GM18520 (cell line): ENCODE measurements around the gene TMEM86A.
"Not testable (repeated sequence)": the region's sequence is repeated elsewhere in the genome, so short reads cannot be mapped to it uniquely, and the experiment has no call there.

ENCODE experiments used
- ATAC-seq: cut with Tn5 transposase; IDR thresholded peaks from one replicate; pipeline ENCODE4 v1.9.1; 2021; ENCODE audit not compliant: unreplicated experiment

The TMEM86A gene, protein sequence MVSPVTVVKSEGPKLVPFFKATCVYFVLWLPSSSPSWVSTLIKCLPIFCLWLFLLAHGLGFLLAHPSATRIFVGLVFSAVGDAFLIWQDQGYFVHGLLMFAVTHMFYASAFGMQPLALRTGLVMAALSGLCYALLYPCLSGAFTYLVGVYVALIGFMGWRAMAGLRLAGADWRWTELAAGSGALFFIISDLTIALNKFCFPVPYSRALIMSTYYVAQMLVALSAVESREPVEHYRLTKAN

DNA sequence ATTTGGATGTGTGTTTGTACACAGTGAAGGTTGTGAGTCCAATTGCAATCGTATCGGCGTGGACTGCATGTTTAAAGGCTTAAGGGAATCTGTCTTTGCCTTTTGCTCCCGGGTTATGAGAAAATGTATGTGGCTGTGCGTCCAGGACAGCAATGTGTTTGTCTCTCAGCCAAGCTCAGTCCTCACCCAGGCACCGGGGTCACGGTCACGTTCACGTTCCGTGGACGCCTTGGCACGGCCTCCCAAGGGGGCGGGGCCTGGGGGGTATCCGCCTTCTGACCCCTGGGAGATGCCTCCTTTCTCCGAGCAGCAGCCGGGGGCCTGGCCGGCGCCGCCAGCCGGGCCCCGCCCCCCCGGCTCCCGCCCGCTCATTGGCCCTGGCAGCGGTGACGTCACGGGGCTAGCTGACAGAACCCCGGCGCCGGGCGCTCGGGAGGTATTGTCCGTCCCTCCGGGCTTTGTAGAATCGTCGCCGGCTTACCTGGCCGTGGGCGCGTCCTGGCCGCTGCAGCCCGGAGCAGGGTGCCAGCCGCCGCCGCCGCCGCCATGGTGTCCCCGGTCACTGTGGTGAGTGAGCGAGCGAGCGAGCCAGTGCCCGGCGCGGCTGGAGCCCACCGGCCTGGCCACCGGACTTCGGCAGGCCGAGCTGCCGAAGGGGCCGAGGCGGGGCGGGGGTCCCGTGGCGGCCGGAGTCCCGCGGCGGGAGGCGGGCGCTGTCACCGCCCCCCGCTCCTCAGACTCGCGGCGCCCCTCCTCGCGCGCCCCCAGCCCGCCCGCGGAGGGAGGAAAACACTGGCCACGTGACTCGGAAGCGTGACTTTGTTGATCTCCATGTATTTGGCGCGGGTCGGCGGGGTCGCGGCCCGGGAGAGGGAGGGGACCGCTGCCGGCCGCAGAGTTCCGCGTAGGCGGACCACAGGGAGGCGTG lies at the start of gene TMEM86A:
Gene TMEM86A (plus strand): TSS at position 439 of the 928 bp plus-strand sequence. CDS start 108 bp downstream, at position 547.
- ATAC-seq = peak; percentile 94

DNA sequence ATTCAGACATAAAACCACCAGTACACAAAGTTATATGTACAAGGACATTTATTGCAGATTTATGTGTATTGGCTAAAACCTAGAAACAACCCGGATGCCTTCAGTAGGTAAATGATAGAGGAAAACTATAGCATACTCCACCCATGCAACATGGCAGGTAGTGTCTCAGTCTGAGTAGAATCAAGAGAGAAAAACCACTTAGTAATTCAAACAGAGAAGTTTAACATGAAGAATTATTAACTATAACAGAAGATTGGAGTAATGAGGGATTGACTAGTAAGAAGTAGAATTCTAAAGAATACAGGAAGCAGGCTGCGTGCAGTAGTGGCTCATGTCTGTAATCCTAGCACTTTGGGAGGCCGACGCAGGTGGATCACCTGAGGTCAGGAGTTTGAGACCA lies 48.2 kb upstream of the TMEM86A start:
- no peak for ATAC-seq

DNA sequence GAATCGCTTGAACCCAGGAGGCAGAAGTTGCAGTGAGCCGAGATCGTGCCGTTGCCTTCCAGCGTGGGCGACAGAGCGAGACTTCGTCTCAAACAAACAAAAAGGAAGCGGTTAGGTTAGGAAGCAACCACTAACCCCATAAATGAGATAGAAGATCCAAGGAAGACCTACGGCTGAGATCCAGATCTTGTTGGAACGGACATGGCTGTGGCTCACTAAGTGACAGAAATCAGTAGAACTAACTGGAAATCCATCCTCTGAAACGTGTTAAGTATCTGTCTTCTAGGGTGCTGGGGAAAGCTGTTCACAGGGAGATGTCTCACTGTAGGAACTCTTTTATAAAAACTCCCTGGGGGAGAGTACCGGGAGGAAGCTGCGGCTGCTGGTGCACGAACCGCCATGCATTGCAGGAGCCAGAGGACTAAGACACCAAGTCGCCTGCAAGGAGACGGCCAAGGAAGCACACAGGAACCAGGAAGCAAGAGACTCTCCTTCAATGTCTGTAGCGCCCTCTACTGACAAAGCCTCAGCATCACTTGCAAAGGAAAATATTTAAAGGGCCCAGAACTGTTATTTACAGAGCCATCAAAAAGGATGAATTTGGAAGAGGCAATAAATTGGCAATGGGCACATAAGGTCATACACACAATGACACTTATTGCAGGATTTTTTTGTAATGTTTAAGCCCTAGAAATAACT lies 47.6 kb upstream of the TMEM86A start:
- peak; percentile 61 for ATAC-seq

DNA sequence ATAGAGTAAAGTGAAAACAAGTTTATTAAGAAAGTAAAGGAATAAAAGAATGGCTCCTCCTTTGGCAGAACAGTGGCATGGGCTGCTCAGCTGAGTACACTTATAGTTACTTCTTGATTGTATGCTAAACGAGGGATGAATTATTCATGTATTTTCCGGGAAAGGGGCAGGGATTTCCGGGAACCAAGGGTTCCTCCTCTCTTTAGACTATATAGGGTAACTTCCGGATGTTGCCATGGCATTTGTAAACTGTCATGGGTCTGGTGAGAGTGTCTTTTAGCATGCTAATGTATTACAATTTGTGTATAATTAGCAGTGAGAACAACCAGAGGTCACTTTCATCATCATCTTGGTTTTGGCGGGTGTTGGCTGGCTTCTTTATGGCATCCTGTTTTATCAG lies 40.9 kb upstream of the TMEM86A start:
- ATAC-seq = no peak

DNA sequence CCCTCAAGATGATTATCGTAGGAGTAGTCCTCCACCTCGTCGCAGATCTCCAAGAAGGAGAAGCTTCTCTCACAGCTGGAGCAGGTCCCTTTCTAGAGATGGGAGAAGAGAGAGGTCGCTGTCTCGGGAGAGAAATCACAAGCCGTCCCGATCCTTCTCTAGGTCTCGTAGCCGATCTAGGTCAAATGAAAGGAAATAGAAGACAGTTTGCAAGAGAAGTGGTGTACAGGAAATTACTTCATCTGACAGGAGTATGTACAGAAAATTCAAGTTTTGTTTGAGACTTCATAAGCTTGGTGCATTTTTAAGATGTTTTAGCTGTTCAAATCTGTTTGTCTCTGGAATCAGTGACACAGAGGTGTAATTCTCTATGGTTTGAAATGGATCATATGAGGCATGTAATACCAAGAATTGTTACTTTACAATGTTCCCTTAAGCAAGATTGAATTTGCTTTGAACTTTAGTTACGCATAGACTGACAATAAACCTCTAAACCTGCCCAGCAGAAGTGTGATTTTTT lies 33.2 kb upstream of the TMEM86A start:
- not testable (repeated sequence) for ATAC-seq

DNA sequence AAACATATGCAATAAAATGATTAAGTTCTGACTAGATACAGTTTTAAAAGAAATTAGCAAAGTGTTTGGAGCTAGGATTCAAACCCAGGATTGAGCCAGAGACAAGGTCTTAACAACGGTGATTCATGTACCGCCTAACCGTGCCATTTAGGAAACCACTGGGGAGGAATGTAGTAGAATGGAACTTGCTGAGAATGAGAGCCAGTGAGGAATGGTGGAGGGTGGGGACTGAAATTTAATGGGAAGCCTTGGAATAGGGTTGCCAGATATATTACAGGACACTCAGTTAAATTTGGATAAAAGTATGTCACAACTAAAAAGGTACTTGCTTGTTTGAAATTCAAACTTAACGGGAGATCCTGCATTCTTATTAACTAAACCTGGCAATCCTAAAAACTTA lies 30.4 kb upstream of the TMEM86A start:
- ATAC-seq = no peak

DNA sequence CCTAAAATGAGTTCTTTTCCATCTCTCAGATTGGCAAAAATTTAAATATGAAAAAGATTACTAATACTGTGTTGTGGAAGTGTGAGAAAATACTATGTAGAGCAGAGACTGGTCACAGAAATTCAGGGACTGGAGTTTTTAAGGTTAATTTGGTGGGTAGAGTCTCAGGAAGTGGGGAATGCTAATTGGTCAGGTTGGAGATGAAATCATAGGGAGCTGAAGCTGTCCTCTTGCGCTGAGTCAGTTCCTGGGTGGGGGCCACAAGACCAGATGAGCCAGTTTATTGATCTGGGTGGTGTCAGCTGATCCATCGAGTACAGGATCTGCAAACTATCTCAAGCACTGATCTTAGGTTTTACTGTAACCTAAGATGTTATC lies 29.4 kb upstream of the TMEM86A start:
- no peak for ATAC-seq

DNA sequence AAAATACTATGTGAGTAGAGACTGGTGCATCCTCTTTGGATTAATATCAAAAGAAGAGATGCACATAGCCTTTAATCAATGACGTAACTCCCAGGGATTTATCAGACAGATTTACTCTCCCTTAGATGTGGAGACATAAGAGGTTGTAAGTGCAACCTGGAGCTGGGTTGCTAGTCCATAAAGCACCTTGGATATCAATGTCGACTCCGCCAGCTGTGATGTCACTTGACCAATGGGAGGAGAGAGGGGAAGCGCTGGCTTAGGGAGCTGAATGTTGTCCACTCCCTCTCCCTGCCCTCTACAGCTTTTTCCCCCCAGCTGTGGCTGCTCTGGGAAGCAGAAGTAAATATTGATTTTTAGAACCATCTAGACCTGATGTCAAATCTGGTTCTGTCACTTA lies 28.9 kb upstream of the TMEM86A start:
- ATAC-seq = no peak

DNA sequence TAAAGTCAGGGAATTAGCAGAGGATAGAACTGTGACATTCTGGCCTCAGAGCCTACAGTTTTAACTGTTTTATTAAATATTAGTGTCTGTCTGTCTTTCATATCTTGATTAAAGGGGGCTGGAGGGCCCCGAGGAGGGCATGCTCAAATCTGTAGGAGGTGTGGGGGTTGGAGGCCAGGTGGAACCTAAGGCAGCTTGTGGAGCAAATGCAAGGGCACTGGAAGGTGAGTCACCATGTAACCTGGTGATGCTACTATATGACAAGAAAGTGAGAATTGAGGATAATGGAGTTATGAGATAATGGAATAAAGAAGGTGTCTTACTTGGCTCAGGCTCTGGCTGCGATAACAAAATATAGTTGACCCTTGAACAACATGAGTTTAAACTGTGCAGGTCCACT lies 27.3 kb upstream of the TMEM86A start:
- ATAC-seq = no peak

DNA sequence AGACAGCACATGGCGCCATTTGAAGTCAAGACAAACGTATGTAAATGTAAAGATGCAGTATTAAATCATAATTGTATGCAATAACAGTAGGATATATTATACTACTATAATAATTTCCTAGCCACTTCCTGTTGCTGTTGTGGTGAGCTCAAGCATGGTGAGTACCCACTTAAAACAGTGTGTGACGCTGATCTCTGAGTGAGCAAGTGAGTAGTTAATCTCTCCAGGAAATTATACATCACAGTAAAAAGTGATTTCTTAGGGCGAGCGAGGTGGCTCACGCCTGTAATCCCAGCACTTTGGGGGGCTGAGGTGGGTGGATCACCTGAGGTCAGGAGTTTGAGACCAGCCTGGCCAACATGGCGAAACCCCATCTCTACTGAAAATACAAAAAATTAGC lies 26.4 kb upstream of the TMEM86A start:
- not testable (repeated sequence) for ATAC-seq

DNA sequence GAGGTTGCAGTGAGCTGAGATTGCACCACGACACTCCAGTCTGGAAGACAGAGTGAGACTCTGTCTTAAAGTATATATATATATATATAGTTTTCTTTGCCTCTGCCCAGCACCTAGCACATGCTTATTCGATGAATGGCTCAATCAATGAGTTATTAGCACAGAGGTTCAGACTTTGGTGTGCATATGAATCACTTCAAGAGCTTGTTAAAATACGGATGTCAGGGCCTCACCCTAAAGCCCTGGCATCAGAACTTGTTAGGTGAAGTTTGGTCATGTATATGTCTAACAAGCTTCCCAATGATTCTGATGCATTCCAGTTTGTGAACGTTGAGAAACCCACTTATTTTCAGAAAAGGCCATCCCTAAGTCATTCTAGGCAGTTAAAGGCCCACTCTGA lies 21.8 kb upstream of the TMEM86A start:
- ATAC-seq = no peak

DNA sequence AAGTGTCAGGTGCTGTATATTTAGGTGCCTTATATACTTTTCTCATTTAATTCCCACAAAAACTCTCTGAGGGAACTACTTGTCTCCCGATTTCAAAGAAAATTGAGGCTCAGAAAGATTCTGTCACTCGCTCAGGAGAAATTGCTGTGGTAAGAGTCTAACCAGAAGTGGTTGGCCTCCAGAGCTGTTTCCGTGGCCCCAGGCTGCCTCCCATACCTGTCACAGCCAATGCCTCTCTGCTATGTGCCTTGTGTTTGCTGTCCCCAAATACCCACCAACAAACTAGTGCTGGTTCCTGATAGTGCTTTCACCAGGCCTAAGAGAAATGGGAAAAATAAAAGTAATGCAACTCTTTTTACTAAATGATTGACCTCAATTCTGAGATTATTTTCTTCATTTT lies 21.0 kb upstream of the TMEM86A start:
- ATAC-seq = no peak

DNA sequence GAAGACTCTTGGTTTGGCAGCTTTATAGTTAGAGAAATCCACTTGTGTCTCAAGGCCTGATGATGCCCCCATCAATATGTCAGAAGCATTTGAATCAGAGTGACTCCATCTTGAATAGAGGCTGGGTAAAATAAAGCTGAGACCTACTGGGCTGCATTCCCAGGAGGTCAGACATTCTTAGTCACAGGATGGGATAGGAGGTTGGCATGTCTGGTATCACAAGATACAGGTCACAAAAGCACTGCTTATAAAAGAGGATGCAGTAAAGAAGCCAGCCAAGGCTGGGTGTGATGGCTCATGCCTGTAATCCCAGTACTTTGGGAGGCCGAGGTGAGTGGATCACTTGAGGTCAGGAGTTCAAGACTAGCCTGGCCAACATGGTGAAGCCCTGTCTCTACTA lies 16.6 kb upstream of the TMEM86A start:
- ATAC-seq = not testable (repeated sequence)

DNA sequence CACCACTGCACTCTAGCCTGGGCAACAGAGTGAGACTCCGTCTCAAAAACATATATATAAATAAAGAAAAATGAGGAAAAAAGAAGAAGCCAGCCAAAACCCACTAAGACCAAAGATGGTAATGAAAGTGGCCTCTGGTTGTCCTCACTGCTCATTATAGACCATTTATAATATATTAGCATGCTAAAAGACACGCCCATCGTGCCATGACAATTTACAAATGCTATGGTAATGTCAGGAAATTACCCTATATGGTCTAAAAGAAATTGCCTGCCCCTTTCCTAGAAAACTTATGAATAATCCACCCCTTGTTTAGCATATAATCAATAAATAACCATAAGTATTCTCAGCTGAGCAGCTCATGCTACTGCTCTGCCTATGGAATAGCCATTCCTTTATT lies 16.1 kb upstream of the TMEM86A start:
- ATAC-seq = no peak

DNA sequence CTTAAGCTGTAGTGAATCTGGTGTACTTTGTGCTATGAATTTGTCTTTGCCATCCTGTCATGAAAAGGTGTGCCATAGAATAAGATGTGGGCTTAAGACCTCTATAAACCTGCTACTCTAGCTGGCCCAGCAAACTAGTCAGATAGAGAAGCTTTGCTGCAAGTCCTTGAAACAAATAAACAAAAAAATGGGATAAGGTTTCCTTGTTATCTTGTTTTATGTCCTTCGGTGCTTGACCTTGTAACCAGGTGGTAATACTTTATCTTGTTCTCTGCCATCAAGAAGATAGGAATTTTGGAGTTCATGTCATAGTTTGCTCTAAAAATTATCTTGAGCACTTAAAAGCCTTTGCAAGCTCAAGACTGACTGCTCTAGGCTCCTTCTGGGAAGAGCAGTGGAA lies 14.3 kb upstream of the TMEM86A start:
- ATAC-seq = no peak

DNA sequence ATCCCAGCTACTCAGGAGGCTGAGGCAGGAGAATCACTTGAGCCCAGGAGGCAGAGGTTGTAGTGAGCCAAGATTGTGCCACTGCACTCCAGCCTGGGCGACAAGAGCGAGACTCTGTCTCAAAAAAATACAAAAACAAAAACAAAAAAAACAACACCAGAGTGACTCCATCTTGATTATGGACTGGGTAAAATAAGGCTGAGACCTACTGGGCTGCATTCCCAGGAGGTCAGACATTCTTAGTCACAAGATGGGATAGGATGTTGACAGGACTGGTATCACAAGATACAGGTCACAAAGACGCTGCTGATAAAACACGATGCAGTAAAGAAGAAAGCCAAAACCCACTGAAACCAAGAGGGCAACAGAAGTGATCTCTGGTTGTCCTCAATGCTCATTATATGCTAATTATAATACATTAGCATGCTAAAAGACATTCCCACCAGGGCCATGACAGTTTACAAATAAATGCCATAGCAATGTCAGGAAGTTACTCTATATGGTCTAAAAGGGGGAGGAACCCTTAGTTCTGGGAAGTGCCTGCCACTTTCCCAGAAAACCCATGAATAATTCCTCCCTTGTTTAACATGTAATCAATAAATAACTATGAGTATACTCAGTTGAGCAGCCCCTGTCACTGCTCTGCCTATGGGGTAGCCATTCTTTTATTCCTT lies 7.0 kb upstream of the TMEM86A start:
- not testable (repeated sequence) for ATAC-seq

DNA sequence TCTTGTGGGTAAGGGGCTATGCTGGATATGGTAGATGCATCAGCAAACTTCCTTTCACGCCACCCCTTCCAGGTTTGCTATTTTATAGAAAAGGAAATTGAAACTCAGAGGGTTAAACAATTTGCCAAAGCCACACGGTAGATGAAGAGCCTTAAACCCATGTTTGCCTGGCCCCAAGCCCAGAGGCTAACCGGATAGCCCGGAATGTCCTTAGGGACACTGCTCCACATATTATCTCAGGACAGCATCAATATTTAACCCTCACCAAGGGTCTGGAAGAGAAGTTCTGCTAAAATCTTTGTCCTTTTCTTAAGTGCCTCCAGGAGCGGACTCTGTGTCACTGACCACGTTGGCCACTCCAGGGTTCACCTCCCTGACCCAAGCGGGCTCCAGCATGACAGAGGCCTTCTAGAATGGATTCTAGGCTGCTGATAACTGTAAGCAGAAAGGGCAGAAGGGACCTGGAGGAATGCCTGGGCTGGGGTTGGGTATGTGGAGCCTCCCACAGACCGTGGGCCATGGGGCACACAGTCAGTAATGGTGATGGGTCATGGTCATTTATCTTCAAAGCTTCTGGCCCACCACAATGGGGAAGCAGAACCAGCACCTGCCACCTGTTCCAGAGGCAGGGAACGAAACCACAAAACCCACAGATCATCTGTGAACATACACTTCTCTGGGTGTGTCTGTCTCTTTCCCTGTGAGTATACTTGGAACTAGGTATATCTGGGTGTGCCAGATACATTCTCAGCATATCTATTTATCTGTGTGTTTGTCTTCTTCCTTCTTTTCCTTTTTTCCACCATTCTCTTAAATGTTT lies 5.4 kb upstream of the TMEM86A start:
- no peak for ATAC-seq

DNA sequence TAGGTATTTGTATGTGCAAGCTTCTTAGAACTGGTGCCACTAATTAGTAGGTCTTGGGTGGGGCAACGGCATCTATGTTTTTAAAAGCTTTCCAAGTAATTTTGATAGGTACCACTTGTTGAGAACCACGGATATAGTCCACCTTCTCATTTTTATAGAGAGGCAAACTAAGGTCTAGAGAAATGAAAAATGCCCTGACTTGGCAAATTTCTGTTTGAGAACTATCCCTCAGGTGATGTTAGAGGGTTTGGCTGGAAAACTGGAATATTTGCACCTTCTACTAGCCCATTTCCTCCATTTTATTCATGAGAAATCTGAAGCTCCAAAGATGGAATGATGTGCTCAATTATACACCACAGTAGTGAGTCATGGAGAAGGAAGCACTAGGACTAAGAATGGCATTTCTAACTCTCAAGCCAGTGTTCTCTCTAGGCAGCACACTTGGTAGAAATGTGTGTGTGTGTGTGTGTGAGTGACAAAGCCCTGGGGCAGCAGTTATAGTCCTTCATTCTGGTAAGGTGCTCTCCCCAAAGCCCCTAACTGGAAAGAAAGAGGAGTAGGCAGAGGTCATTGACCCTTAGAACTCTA lies 1.8 kb upstream of the TMEM86A start:
- no peak for ATAC-seq

DNA sequence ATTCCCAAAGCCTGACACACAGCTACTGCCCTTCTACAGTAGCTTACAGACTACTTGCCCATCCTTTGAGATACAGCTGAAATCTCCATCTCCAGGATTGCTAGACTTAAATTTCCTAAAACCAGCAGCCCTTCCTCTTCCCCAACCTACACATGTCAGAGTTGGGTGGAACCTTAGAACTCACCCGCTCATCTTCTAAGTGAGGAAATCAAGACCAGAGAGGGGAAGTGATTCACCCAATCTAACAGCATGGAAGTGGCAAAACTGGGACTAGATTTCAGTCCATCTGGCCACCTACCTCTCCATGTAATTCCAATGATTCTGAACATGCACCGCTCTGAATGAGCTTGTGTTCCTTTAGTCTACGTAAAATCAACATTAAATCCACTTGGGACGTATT lies 1.0 kb upstream of the TMEM86A start:
- no peak for ATAC-seq

DNA sequence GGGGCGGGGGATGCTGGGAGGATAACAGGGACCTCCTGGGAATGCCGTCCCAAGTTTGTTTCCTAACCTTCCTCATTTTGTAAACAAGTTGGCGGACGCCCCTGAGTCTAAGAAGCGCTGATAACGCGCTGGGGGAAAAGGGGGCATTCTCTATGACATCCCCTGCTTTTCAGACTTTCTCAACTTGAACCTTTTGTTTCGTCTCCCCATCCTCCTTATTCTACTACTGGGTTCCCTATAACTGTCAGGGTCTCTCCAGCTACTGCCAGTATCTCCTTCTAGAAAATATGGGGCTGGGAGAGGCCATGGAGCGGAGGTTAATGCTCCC lies 654 bp downstream of the TMEM86A start:
- no peak for ATAC-seq
